Posterior cingulate gyrus (tissue), 11 donors: ENCODE measurements around the gene ADAMTS17.
"Not testable (repeated sequence)": the region's sequence is repeated elsewhere in the genome, so short reads cannot be mapped to it uniquely, and the experiment has no call there.

Source experiments
- DNase-seq, 10 donors: peaks; one replicate each; pipeline versions ENCODE4 v3.0.0 to v3.0.0-alpha.2; 2020 to 2021; ENCODE audit warnings: mixed read lengths in 3 of 10
- intact Hi-C: fragments of 100-400 bp; cut with DNase I; formaldehyde crosslinking; loops from one replicate; pipeline ENCODE4 v1.15.1; 2023

Gene ADAMTS17

DNA sequence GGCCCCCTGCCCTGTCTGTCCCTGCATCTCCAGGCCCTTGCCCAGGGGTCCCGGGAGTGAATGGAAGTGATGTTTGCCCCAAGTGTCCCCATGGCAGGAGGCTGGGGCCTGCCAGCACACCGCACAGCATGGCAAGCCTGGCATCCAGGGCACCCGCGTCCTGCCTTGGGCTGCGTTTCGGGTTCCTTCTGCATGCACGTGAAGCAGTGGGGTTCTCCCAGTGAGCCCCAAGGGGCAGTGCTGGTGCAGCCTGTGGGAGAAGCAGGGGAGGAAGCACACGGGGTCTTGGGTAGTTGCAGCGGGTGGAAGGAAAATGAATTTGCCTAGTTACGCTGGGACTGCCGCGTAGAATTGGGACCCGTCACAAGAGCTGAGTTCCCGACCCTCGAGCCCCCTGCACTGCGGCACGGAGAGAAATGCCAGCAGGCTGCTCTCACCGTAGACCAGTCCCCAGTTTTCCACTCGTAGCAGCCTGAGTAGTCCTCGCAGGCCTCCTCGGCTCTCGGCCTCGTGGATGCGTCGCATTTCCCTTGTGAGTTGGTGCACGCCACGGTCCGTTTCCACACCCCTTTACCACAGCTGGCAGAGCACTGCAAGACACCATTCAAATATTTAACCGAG lies 349.1 kb downstream of the ADAMTS17 start:
- intact Hi-C loops = no loop called here
- peak in 5 of 10 donors; percentile 1 to 62 (median 21) for DNase-seq

DNA sequence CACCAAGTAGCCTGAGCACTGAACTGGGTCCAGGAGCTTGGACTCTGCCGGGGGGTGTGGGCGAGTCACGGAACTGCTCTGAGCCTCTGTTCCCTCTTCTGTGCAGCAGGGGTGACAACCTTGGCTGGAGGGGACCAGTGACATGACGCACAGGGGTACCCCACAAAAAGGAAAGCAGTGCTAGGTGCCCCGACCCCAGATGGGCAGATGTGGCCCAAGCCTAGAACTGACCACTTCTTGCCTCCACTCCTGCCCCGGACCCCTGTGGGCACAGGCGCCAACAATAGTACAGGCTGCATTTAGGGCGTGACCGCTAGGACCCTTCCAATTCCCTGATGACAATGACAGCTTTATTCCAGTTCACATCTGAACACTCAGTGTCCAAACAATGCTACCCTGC lies 352.7 kb downstream of the ADAMTS17 start:
- intact Hi-C loops = no loop called here
- DNase-seq = peak in 1 of 10 donors; percentile 3

DNA sequence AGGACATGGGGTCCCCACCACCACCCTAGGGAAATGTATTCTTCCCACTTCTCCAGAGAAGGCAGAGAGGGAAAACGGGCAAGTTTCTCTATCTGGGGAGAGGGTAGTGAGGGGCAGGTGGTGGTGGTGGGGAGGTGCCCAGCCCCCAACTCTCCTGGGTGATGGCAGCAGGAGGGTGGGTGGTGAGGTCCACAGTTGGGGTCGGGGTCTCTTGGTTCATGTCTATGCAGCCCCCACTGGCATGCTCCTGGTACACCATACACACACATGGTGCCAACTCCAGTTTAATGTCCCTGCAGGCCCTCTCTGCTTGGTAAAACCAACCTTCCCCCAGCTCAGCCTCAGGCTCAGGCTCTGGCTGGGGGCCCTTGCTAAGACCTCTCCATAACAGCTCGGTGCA lies 354.1 kb downstream of the ADAMTS17 start:
- peak in 2 of 10 donors; percentile 1 to 57 for DNase-seq
- intact Hi-C loops = no loop called here

DNA sequence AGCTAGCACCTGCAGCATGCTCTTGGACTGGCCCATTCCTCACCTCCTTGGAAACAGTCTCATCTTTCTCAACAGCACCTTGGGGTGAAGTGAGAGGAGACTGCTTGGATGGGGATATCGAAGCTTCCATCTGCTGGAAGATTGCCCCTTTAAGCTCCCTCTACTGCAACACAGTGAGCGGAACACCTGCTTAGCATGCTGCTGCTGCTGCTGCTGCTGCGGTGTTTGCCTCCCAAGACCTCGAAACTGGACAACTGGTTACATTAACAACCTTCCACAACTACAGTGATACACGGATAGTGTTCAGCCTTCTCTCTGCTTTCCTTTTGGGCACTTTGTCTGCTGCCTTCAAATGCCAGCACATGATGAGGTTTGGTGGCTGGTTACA lies 354.7 kb downstream of the ADAMTS17 start:
- DNase-seq = peak in 1 of 10 donors; percentile 9

DNA sequence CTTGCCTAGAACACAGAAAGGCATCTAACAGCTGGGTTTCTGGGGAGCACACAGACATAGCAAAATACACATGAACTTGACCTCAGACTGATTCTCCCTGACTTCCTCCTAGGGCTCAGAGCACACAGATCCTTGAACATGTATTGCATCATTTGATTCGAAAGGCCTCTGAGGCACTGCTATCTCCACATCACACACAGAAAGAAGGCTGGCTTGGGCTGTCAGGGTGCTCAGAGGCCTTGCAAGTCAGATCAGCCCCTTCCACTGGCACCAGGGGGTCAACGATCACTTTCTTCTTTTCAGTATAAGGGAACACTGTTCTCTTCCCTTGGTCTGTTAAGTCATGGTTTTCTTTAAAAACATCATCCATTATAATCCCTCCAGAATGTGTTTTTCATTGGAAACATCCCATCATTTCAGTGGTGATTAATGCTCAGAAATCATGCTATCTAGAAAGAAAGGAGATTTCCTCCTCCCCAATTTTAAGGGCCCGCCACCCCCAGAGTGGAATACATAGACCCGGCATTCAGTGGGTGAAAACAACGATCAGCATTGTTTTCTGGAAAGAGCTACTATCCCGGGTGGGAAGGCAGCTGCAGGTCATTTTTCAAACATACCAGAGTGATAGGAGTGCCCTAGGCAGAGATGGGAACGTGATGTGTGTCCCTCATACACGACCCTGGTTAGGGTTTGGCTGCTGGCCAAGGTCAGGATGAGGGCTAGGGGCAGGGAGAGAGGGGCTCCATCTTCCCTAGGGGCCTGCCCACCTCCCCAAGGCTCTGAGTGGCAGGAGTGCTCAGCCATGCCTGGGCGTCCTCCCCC lies 355.3 kb downstream of the ADAMTS17 start:
- intact Hi-C loops = no loop called here
- DNase-seq = peak in 5 of 10 donors; percentile 8 to 88 (median 37)

More for the DNA sequence above, 354.7 kb downstream of the ADAMTS17 start:
- intact Hi-C loops = no loop called here

DNA sequence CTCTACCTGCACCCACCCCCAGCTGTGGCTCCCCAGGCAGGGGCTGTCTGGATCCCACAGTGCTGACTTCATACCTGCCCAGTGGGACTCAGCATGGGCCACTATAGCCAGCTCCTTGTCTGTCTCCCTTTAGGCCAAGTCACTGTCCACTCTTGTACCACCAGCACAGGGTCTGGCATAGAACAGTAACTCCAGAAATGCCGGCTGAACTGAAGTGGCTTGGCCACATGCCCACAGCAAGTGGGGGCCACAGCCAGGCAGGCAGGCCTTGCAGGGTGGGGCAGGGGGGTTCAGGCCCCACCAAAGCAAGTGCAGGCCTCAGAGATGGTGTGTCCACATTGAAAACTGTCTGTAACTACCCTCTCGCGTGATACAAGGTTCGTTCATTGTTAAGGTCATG lies 355.9 kb downstream of the ADAMTS17 start:
- peak in 2 of 10 donors; percentile 45 to 70 for DNase-seq
- intact Hi-C loops = no loop called here

DNA sequence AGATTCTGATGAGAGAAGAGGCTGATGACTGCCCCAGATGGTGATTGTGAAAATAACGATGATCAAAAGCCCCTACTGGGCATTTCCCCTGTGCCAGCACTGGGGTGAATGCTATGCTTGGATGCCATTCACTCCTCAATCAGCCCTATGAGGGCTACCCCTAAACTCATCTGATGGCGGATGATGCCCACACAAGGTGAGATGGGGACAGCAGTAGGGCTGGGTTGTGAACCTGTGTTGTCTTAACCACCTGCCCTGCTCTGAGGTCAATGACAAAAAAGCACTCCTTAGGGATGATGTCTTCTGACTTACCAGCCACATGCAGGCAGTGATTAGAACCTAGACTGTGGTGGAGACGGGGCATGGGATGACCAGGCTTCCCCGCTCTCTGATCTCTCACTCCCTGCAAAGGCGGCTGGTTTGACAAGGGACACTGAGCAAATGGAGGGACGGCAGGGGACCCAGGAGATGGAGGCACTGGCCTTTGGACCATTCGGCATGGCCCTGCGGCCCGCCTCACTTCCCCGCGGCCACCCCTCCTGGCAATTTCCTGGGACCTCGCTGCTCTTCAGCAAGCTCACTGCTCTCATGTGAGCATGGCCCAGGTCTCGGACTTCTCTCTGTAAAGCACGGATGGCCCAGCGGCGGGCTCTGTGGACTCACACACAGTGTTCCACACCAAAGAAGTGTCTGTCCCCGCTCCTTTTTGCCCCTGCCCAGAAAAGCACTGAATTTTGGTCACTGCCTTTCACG lies 357.1 kb downstream of the ADAMTS17 start:
- DNase-seq = peak in 2 of 10 donors; percentile 66 to 78
- intact Hi-C loops = no loop called here

DNA sequence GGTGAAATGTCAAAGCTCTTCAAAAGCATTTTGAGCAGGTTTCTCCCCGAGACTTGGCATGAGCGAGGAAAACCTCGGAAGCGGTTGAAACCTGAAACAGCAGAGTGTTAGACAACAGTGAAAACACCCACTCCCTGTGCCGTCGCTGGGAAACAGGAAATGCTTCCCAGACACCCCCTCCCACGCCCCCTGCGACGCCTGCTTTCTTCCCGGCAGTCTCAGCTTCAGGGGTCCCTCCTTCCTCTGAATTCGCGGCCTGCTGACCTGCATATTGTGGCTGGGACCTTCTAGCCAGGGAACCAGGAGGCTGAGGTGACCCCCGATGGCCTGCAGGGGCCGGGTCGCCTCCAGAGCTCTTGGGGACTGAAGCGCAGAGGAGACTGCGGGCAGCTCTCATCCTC lies 357.9 kb downstream of the ADAMTS17 start:
- intact Hi-C loops = no loop called here
- peak in 1 of 10 donors; percentile 75 for DNase-seq

DNA sequence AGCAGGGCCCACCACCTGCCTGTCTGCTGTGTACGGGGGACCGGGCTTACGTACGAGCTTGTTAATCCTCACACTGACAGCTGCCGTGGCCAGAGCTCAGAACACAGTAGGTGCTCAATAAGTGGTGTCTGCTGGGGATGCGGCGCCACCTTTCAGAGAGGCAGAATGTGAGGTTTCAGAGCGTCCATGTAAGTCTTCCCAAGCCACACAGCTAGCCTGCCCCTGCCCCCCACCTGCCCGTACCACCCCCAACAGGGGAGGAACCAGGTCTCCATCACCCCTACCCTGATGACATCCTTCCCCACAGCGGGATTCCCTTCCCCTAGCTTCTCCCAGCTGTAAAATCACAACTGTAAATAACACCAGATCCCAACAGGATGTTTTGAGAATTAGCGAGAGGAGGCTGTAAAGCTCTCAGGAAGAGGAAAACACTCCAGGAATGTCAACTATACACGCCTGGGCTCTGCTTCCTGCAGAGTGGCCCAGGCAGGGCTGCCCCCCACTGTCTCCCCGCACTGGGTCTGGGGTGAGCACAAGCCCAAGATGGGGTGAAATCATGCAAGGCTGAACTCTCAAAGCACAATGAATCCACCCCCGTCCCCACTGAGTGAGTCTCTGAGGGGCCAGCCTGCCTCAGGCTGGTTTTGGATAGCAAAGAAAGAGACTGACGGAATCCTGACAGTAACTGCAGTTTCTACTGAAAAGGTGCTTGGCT lies 358.4 kb downstream of the ADAMTS17 start:
- intact Hi-C loops = no loop called here
- peak in 2 of 10 donors; percentile 55 to 81 for DNase-seq

DNA sequence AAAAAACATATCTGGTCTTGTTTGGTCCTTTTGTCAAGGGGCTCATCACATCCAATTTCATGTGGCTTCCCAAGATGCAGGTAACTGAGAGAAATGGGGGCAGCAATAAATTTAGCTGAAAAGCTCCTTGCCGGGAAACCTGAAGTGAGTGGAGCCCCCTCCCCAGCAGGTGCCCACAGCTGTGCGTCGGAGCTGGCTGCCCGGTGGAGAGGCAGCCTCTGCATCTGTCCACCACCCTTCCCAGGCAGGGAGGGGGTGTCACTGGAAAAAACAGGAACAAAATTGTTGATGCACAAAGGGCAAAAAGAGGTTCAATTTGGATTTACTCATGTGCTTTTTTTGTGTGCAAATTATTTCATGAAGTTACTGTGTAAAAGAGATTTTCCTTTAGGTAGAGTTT lies 359.1 kb downstream of the ADAMTS17 start:
- intact Hi-C loops = no loop called here
- DNase-seq = peak in 2 of 10 donors; percentile 52 to 62

DNA sequence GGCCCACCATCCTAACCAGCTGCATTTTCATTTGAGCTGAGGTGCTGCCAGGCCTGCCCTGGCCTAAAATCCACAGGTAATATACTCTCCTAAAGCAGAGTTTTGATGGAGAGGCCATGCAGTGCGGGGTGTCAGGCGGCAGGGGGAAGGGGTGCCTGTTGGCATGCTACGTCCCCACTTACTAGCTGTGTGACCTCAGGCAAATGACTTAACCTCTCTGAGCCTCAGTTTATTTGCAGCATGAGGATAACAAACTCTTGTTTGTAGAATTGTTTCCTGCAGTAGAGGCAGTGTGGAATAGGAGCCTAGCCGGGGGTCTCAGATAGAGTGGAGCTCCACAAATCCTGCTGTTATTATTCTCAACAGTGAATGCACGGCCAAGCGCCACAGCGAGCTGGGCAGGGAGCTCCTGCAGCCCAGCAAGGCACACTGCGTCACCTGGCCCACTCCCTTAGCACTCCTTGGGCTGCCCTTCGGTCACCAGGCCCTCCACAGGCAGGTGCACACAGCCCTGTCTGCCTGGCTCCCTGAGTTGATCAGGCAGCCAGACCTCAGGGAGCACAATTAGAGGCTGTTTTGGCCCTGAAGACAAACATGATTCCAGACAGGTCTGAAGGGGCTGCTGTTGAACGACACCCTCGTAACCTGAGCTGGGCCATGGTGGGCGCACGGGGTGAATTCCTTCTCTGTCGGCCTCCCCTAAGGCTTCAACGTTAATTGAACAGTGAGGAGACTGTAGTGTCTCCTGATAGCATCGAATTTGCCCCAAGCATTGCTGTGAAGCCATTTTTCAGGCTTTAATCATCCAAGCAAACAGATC lies 359.7 kb downstream of the ADAMTS17 start:
- peak in 2 of 10 donors; percentile 38 to 70 for DNase-seq
- intact Hi-C loops = no loop called here

DNA sequence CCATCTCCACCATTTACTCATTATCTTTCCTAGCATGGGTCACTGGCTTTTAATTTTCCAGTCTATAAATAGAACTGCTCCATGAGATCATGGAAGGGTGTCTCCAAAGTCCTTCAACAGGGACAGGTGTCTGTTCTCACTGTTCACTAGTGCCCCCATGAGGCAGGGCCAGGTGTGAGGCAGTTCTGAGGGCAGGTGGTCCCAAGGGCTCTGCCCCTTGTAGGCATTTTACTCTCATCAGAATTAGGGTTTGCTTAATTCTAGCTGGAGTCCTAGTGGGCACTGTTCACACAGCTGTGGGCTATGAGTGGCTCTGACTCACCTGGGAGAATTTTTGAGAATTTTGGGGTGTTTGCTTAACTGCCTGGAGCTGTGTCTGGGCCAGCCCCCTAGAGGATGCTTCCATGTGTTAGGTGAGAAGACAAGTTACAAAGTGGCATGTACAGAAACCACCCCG lies 360.6 kb downstream of the ADAMTS17 start:
- intact Hi-C loops = no loop called here
- DNase-seq = peak in 2 of 10 donors; percentile 52 to 65

DNA sequence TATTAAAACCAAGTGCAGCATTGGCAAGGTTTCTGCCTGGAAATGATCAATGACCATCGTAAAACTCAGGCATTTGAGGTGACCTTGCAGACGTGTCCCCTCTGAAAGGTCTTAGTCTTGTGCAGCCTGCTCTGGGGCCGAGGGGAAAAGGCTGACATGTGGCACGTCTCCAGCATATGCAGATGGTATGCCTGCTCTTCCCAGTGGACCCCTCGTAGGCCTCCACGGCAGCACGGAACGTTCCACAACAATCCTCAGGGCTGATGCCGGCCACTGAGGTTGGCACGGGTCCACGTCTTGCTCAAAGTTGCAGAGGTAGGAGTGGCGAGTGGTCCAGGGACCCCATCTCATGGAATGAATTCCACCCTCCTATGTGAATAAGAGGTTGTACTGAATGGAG lies 361.0 kb downstream of the ADAMTS17 start:
- DNase-seq = peak in 2 of 10 donors; percentile 67 to 83
- intact Hi-C loops = no loop called here

DNA sequence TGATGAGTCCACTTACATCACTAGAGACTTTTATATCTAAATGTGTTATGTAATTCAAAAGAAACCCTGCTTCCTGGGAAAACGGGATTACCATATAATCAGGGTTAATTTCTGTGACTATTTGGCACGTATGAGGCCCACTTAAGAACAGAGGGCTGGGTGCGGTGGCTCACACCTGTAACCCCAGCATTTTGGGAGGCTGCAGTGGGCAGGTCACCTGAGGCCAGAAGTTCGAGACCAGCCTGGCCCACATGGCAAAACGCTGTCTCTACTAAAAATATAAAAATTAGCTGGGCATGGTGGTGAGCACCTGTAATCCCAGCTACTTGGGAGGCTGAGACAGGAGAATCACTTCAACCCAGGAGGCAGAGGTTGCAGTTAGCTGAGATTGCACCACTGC lies 361.9 kb downstream of the ADAMTS17 start:
- intact Hi-C loops = not testable (repeated sequence)
- peak in 2 of 10 donors; percentile 27 to 61 for DNase-seq

DNA sequence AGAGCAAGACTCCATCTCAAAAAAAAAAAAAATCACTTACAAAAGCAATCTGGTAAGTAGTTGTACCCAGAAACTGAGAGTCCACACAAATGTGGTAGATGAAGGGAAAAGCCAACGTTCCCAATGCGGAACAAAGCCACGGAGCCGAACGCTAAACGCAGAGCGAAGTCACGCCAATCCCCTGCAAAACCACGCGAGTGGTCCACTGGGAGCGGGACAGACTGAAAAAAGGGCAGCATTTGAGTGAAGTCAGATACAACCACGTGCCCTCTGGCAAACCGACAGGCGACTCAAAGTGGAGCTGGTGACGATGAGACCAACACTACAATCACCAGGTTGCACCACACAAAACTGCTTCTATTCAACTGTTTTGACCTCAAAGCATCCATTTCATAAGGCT lies 362.4 kb downstream of the ADAMTS17 start:
- peak in 2 of 10 donors; percentile 25 to 79 for DNase-seq
- intact Hi-C loops = no loop called here

DNA sequence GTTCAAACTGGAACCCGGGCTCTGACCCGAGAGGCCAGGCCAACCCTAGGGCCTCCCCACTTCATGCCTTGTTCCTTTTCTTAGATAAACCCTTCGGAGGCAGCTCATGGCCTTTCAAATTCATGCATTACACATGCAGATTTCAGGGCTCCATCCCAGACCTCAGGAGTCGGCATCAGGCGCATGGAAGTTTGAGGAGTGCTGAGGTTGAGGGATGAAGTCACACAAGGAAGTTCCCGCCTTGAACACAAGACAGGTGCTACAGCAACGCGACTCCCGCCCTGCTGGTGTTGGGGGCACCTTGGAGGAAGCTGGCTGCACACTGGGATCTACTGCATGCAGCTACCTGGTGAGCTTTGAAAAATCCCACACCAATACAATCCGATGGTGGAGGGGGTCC lies 363.3 kb downstream of the ADAMTS17 start:
- intact Hi-C loops = no loop called here
- DNase-seq = peak in 2 of 10 donors; percentile 41 to 61

DNA sequence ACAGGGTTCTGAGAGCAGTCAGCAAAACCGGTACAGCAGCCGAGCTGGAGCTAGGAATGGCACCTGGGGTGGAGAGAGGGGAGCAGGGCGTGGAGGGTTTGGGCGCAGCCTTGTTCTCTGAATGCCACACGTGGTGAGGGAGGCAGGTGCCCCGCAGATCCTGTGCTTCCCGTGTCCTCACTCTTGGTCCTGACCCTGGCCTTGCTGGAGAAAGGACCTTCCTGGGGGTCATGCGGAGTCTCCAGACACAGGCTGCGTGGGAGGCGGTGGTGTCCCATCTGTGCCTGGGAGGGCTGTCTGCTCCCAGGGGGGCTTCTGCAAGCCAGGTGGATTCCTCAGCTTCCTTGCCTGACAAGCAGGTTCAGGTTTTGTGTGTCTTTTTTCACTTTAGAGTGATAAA lies 363.8 kb downstream of the ADAMTS17 start:
- DNase-seq = peak in 2 of 10 donors; percentile 49 to 77
- intact Hi-C loops = no loop called here

DNA sequence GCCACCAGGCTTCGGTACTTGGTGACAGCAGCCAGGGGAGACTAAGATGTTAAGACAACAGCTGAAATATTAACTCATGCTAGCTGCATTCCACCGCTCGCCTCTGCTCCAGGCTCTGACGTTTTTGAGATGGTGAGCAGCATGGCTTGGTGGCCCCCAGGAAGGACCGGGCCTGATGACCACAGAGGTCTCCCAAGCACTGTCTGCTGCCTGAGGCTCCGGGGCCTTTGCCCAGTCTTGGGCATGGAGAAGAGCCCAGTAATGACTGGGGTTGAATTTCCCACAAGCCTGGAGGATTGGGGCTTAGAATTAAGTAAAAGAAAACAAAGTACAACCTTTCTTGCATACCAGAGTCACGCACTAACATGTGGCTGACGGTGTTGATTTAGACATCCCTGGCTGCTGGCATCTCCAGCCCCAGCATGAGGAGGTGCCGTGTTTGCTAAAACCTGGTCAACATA lies 364.9 kb downstream of the ADAMTS17 start:
- peak in 2 of 10 donors; percentile 55 to 66 for DNase-seq

DNA sequence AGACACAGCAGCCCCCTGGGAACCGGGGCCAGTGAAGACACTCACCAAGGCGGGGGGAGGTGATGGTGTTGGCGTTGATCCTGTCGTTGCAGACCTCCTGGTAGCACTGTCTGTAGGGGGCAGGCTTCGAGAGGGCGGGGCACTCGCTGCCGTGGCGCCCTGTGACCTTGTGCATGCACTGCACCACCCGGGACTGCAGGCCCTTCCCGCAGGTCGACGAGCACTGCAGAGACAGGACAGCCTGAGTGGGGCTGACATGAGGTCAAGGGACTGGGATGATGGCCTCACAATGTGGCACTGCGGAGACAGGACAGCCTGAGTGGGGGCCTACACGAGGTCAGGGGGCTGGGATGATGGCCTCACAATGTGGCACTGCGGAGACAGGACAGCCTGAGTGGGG lies 365.8 kb downstream of the ADAMTS17 start:
- DNase-seq = peak in 2 of 10 donors; percentile 57 to 79
- intact Hi-C loops = no loop called here

More for the DNA sequence above, 364.9 kb downstream of the ADAMTS17 start:
- intact Hi-C loops = no loop called here
